Measurements from ENCODE around the gene S1PR1. TPM values are rescaled to one million over a fixed set of nuclear protein-coding genes. Genes with fewer than 3 reads are reported as not detected.
"Not testable (repeated sequence)": the region's sequence is repeated elsewhere in the genome, so short reads cannot be mapped to it uniquely, and the experiment has no call there.

The S1PR1 gene
- total RNA-seq, 1 experiment from 2014 or later: 0.68 TPM

DNA sequence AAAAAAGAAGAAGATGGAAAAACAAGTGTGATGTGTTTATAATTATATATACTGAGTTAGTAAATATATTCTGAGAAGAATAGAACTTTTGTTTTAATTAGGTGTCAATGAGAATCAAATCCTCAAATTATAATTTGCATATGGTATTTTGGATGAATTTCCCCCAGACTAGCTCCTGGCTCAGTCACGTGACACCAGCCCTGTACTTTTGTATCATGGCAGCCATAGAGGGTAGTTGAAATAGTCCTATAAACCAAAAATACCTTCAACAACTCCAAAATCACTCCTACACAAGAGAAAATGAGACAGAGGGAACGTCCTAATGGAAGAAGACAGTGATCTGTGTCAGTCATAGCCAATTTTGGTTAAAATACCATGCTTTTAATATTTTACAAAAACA, 9.0 kb upstream of the S1PR1 start:
- no TSS peak for BruUV-seq (replicated peaks)
- Histone ChIP-seq H3F3A (ENCODE audit: insufficient read depth, low read depth) (no peaks in the 10 kb centered on the region), H3K4me1 (replicated peaks; ENCODE audit: insufficient read depth) (no peaks in the 10 kb centered on the region), H3K4me2 (no peak overlapping the region), H3K27ac (no peak overlapping the region), H3K9me3 (ENCODE audit: insufficient read depth, low read depth) (no peaks in the 10 kb centered on the region), H4K20me1 (ENCODE audit: insufficient read depth) (no peaks in the 10 kb centered on the region), H3K9me2 (ENCODE audit: insufficient read depth) (0 out of 2 replicates have a peak, but pooled peaks cover 4% of the 10 kb centered on the region), H3K36me3 (ENCODE audit: low read depth) (no peaks in the 10 kb centered on the region), H2AFZ (no peak overlapping the region; the same call in 1 of the 2 replicates), H3K79me2 (ENCODE audit: low read depth) (no peaks in the 10 kb centered on the region), H3K27me3 (ENCODE audit: insufficient read depth, low read depth) (no peaks in the 10 kb centered on the region), H3K4me3 (no peak overlapping the region)
- DNase-seq: no peak
- CTCF ChIA-PET: interaction anchor here (0.6 kb wide), 1 partner anchor 8 kb away, joined by 3 read pairs; no protein-coding TSS in a partner anchor
- POLR2A ChIA-PET (ENCODE audit: unreplicated experiment): no interaction called here
- intact Hi-C loops (cut with micrococcal nuclease; ENCODE audit: unreplicated experiment): no loop called here
- TF ChIP-seq, protein P1, sequence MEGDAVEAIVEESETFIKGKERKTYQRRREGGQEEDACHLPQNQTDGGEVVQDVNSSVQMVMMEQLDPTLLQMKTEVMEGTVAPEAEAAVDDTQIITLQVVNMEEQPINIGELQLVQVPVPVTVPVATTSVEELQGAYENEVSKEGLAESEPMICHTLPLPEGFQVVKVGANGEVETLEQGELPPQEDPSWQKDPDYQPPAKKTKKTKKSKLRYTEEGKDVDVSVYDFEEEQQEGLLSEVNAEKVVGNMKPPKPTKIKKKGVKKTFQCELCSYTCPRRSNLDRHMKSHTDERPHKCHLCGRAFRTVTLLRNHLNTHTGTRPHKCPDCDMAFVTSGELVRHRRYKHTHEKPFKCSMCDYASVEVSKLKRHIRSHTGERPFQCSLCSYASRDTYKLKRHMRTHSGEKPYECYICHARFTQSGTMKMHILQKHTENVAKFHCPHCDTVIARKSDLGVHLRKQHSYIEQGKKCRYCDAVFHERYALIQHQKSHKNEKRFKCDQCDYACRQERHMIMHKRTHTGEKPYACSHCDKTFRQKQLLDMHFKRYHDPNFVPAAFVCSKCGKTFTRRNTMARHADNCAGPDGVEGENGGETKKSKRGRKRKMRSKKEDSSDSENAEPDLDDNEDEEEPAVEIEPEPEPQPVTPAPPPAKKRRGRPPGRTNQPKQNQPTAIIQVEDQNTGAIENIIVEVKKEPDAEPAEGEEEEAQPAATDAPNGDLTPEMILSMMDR (conservative IDR thresholded peaks at IDR 0.05): no peak
- no peak for TF ChIP-seq EZH2 (IDR thresholded peaks at IDR 0.05; ENCODE audit: low read depth)

DNA sequence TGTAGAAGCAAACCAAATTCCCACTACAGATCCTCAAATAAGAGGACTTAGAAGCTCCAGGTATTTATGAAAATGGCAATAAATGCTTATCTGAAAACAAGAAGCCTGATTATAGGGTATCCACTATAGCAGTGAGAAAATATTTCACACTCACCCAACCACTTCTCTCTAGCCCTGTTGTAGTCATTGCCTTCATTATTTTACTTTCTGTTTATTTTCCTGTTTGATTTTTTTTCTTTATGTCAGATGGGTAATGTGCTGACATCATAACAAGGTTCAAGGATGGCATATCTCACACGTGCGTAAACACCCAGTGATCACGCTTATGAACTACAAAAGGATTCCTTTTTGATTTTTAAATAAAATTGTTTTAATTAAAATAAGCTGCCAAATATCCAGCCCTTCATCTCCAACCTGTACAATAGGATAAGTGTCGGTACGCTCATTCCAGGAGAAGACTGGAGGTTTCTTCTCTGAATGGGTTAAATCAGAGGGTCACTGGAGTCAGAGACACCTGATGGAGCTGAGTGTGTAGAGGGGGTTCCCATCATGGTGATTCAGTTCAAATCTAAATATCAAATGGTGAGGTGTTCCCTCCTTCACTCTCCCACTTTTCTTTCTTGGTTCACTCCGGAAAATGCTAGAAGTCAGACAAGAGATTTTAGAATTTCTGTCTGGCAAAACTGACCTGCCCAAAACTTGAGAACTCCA, 8.2 kb upstream of the S1PR1 start:
- H3K4me2 ChIP-seq: no peak overlapping the region
- no TSS peak for BruUV-seq (replicated peaks)
- no peaks in the 10 kb centered on the region for H3K27me3 ChIP-seq (ENCODE audit: insufficient read depth, low read depth)
- H3K27ac ChIP-seq: no peak overlapping the region
- no peaks in the 10 kb centered on the region for H3K79me2 ChIP-seq (ENCODE audit: low read depth)
- H3K4me1 ChIP-seq (replicated peaks; ENCODE audit: insufficient read depth): no peaks in the 10 kb centered on the region
- no peaks in the 10 kb centered on the region for H3F3A ChIP-seq (ENCODE audit: insufficient read depth, low read depth)
- no peak overlapping the region; the same call in 1 of the 2 replicates for H2AFZ ChIP-seq
- CTCF ChIA-PET: no interaction called here
- 0 out of 2 replicates have a peak, but pooled peaks cover 4% of the 10 kb centered on the region for H3K9me2 ChIP-seq (ENCODE audit: insufficient read depth)
- no peak overlapping the region for H3K4me3 ChIP-seq
- no peak for DNase-seq
- H3K9me3 ChIP-seq (ENCODE audit: insufficient read depth, low read depth): no peaks in the 10 kb centered on the region
- POLR2A ChIA-PET (ENCODE audit: unreplicated experiment): no interaction called here
- no peaks in the 10 kb centered on the region for H3K36me3 ChIP-seq (ENCODE audit: low read depth)
- no peaks in the 10 kb centered on the region for H4K20me1 ChIP-seq (ENCODE audit: insufficient read depth)
- no peak for TF ChIP-seq EZH2 (IDR thresholded peaks at IDR 0.05; ENCODE audit: low read depth)
- TF ChIP-seq, protein P1 (conservative IDR thresholded peaks at IDR 0.05): no peak
- intact Hi-C loops (cut with micrococcal nuclease; ENCODE audit: unreplicated experiment): no loop called here

DNA sequence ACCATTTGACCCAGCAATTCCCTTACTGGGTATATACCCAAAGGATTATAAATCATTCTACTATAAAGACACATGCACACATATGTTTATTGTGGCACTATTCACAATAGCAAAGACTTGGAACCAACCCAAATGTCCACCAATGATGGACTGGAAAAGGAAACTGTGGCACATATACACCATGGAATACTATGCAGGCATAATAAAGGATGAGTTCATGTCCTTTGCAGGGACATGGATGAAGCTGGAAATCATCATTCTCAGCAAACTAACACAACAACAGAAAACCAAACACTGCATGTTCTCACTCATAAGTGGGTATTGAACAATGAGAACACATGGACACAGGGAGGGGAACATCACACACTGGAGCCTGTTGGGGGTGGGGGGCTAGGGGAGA, 4.6 kb upstream of the S1PR1 start:
- H3K4me1 ChIP-seq (replicated peaks; ENCODE audit: insufficient read depth): peaks cover 16% of the 10 kb centered on the region
- H3K27me3 ChIP-seq (ENCODE audit: insufficient read depth, low read depth); CTCF ChIA-PET; H3K27ac ChIP-seq; H3K9me3 ChIP-seq (ENCODE audit: insufficient read depth, low read depth); H3K9me2 ChIP-seq (ENCODE audit: insufficient read depth); H2AFZ ChIP-seq; H3K36me3 ChIP-seq (ENCODE audit: low read depth); H3K4me3 ChIP-seq; H4K20me1 ChIP-seq (ENCODE audit: insufficient read depth); H3K4me2 ChIP-seq; H3K79me2 ChIP-seq (ENCODE audit: low read depth); DNase-seq; BruUV-seq (replicated peaks); POLR2A ChIA-PET (ENCODE audit: unreplicated experiment): not testable (repeated sequence)
- H3F3A ChIP-seq (ENCODE audit: insufficient read depth, low read depth): peaks cover 12% of the 10 kb centered on the region; the same call in 1 of the 2 replicates
- intact Hi-C loops (cut with micrococcal nuclease; ENCODE audit: unreplicated experiment): loop anchor here (10.0 kb wide), 2 partner anchors 57 to 97 kb away; no protein-coding TSS in a partner anchor

Measured in PC-9 (cell line).